GM18505 (cell line): ENCODE measurements around the gene HSD3B1.
"Not testable (repeated sequence)": the region's sequence is repeated elsewhere in the genome, so short reads cannot be mapped to it uniquely, and the experiment has no call there.

ENCODE experiments used
- ATAC-seq: cut with Tn5 transposase; IDR thresholded peaks from one replicate; pipeline ENCODE4 v1.9.1; 2021; ENCODE audit not compliant: unreplicated experiment
- POLR2A ChIP-seq: IDR thresholded peaks from 4 replicates; pipeline ENCODE4 v1.6.1; 2011; ENCODE audit warnings: borderline replicate concordance; ENCODE audit not compliant: insufficient read depth, insufficient read length; ENCODE audit errors: extremely low read depth

The HSD3B1 gene

GRCh38 chr1:119480175-119480574 lies 26.8 kb upstream of the HSD3B1 start:
- TF ChIP-seq POLR2A = no peak
- ATAC-seq = no peak

- ATAC-seq = no peak
- TF ChIP-seq POLR2A = no peak
Observed at GRCh38 chr1:119481951-119482350, 25.1 kb upstream of the HSD3B1 start.

- no peak for TF ChIP-seq POLR2A
Observed at GRCh38 chr1:119482517-119483425, 24.2 kb upstream of the HSD3B1 start.

GRCh38 chr1:119483441-119484200 lies 23.4 kb upstream of the HSD3B1 start:
- no peak for ATAC-seq

More at GRCh38 chr1:119482517-119483425, 24.2 kb upstream of the HSD3B1 start:
- no peak for ATAC-seq

GRCh38 chr1:119485201-119485600 lies 21.8 kb upstream of the HSD3B1 start:
- no peak for TF ChIP-seq POLR2A
- ATAC-seq = no peak

More at GRCh38 chr1:119483441-119484200, 23.4 kb upstream of the HSD3B1 start:
- TF ChIP-seq POLR2A = no peak

DNA sequence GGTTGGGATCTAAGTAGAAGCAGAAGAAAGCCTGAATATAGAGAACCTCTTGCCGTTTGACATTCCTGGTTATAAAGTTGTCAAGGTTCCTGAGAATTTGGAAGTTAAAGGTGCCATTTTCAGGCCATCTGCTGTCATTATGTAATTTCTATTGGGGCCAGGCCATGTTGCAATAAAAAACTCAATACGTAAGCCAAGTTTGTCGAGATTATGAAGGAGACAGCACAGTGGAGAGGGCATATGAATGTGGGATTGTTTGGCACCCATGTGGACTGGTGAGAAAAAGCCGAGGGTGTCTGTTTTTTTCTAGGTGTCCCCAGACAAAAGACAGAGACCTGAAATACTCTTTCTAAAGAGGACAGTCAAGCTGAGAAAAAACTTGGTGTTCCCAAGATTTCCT lies 18.8 kb upstream of the HSD3B1 start:
- no peak for ATAC-seq
- no peak for TF ChIP-seq POLR2A

DNA sequence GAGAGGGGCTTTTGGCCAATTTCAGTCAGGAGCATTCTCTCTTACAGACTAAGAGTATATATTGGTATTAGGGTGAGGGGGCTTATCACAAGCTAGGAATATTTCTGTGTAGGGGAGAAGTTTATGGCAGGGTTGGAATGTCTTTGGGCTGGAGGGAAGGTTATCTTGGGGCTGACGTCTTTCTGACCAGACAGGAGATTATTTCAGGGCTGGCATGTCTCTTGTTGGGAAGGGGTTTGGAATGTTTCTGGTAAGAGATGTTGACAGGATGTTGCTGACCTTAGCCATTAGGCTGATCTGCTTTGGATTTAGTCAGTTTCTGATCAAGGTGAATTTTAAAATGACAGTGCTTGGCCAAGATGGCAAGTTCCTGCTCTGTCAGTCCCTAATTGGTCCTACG lies 17.8 kb upstream of the HSD3B1 start:
- no peak for ATAC-seq
- no peak for TF ChIP-seq POLR2A

DNA sequence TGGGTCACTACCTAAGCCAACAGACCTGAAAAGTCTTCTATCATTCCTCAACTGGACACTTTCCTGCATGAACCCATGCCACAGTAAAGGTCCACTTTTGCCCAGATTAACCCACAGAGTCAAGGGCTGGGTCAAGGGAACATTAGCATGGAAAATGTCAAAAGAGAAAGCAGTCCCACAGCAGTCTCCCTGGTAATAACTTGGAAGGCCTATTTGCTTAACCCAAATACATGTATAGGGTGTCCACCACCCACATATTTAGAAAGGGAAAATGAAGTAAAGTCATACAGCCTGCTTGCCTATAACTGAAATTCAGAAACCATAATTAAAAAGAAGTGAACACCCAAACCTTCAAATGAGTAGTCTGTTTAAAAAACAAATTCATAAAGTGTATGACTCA lies 16.1 kb upstream of the HSD3B1 start:
- ATAC-seq = no peak
- no peak for TF ChIP-seq POLR2A

GRCh38 chr1:119492763-119493162 lies 14.2 kb upstream of the HSD3B1 start:
- no peak for TF ChIP-seq POLR2A
- no peak for ATAC-seq

GRCh38 chr1:119504831-119505230 lies 2.2 kb upstream of the HSD3B1 start:
- no peak for TF ChIP-seq POLR2A

GRCh38 chr1:119510046-119510445 lies 3.0 kb downstream of the HSD3B1 start:
- no peak for ATAC-seq
- no peak for TF ChIP-seq POLR2A

More at GRCh38 chr1:119504831-119505230, 2.2 kb upstream of the HSD3B1 start:
- ATAC-seq = no peak

GRCh38 chr1:119515221-119515620 lies 8.2 kb downstream of the HSD3B1 start:
- no peak for TF ChIP-seq POLR2A
- ATAC-seq = no peak

DNA sequence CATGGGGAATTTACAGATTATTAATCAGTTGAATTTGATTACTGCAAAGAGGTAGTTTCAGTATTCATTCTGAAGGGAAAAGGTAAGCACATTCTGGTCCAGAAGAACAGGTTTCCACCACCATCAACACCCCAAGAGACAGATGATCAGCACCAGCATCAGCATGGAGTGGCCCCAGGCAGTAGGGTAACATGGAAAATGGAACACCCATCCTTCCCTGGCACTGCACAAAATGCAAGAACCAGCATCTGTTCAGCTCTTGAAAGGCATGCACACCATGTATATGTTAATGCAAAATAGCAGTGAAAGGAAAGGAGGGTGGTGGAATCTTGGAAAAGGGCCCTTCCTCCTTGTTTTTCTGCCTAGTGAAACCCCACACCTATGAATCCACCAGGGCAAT lies 9.2 kb downstream of the HSD3B1 start:
- no peak for TF ChIP-seq POLR2A
- ATAC-seq = no peak

GRCh38 chr1:119516680-119517079 lies 9.7 kb downstream of the HSD3B1 start:
- no peak for TF ChIP-seq POLR2A

GRCh38 chr1:119517667-119518066 lies 10.7 kb downstream of the HSD3B1 start:
- not testable (repeated sequence) for ATAC-seq

More at GRCh38 chr1:119516680-119517079, 9.7 kb downstream of the HSD3B1 start:
- ATAC-seq = no peak
